SK-N-SH treated with all-trans-retinoic acid at 6 μM for 48 hours (cell line): ENCODE data around the gene RAD51B.

Source experiments
- ATAC-seq: fragments of 200-7000 bp; cut with Tn5 transposase; 3 replicates; pipeline ENCODE4 v1.9.1; 2020; ENCODE audit warnings: mild to moderate bottlenecking, moderate library complexity
- ARNTL ChIP-seq: fragments of 450-650 bp; formaldehyde crosslinking; IDR thresholded peaks from 2 replicates; pipeline ENCODE4 v1.5.0; 2020; ENCODE audit warnings: low read depth, mild to moderate bottlenecking, moderate library complexity, borderline replicate concordance
- BACH2 ChIP-seq: fragments of 250-450 bp; sonication (Bioruptor Pico); IDR thresholded peaks from 2 replicates; pipeline ENCODE4 v1.9.0; 2021; ENCODE audit warnings: mild to moderate bottlenecking, borderline replicate concordance
- CSDC2 ChIP-seq: fragments of 250-450 bp; sonication (Bioruptor Pico); IDR thresholded peaks from 2 replicates; pipeline ENCODE4 v1.5.0; 2020; ENCODE audit warnings: mild to moderate bottlenecking, moderate library complexity
- CSRNP3 ChIP-seq: fragments of 250-450 bp; sonication (Bioruptor Pico); IDR thresholded peaks from 2 replicates; pipeline ENCODE4 v1.5.1; 2021; ENCODE audit warnings: mild to moderate bottlenecking, moderate library complexity
- ESRRG ChIP-seq: fragments of 250-450 bp; sonication (Bioruptor Pico); IDR thresholded peaks from 2 replicates; pipeline ENCODE4 v1.6.1; 2021; ENCODE audit warnings: mild to moderate bottlenecking
- GLIS3 ChIP-seq: fragments of 250-450 bp; sonication (Bioruptor Pico); IDR thresholded peaks from 2 replicates; pipeline ENCODE4 v1.5.0; 2020; ENCODE audit warnings: mild to moderate bottlenecking, moderate library complexity
- ISL1 ChIP-seq: fragments of 250-450 bp; sonication (Bioruptor Pico); IDR thresholded peaks from 2 replicates; pipeline ENCODE4 v2.1.2; 2022; ENCODE audit warnings: mild to moderate bottlenecking, moderate library complexity
- OSR1 ChIP-seq: fragments of 250-450 bp; sonication (Bioruptor Pico); IDR thresholded peaks from 2 replicates; pipeline ENCODE4 v1.8.0; 2022; ENCODE audit warnings: moderate library complexity, mild to moderate bottlenecking, inconsistent platforms
- PATZ1 ChIP-seq: fragments of 250-450 bp; sonication (Bioruptor Pico); IDR thresholded peaks from 2 replicates; pipeline ENCODE4 v1.8.0; 2020; ENCODE audit warnings: mild to moderate bottlenecking, moderate library complexity, borderline replicate concordance
- POU6F1 ChIP-seq: fragments of 250-450 bp; sonication (Bioruptor Pico); IDR thresholded peaks from 2 replicates; pipeline ENCODE4 v1.8.0; 2021; ENCODE audit warnings: low read depth, mild to moderate bottlenecking, moderate library complexity, borderline replicate concordance
- PPARA ChIP-seq: fragments of 250-450 bp; sonication (Bioruptor Pico); IDR thresholded peaks from 2 replicates; pipeline ENCODE4 v1.5.0; 2020; ENCODE audit warnings: mild to moderate bottlenecking, borderline replicate concordance
- RARB ChIP-seq: fragments of 250-450 bp; sonication (Bioruptor Pico); IDR thresholded peaks from 2 replicates; pipeline ENCODE4 v1.8.0; 2021; ENCODE audit warnings: mild to moderate bottlenecking, moderate library complexity
- SNAI2 ChIP-seq: fragments of 250-450 bp; sonication (Bioruptor Pico); IDR thresholded peaks from 2 replicates; pipeline ENCODE4 v1.5.0; 2020; ENCODE audit warnings: mild to moderate bottlenecking, moderate library complexity
- TCF4 ChIP-seq: fragments of 250-450 bp; sonication (Bioruptor Pico); IDR thresholded peaks from 2 replicates; pipeline ENCODE4 v1.8.0; 2021; ENCODE audit warnings: mild to moderate bottlenecking, moderate library complexity, borderline replicate concordance
- TOX ChIP-seq: fragments of 250-450 bp; sonication (Bioruptor Pico); IDR thresholded peaks from 2 replicates; pipeline ENCODE4 v1.8.0; 2021; ENCODE audit warnings: mild to moderate bottlenecking, moderate library complexity, borderline replicate concordance
- TSHZ2 ChIP-seq: fragments of 250-450 bp; sonication (Bioruptor Pico); IDR thresholded peaks from 2 replicates; pipeline ENCODE4 v1.5.0; 2020; ENCODE audit warnings: mild to moderate bottlenecking, moderate library complexity
- ZC3H10 ChIP-seq: fragments of 250-450 bp; sonication (Bioruptor Pico); IDR thresholded peaks from 2 replicates; pipeline ENCODE4 v1.5.1; 2021; ENCODE audit warnings: mild to moderate bottlenecking, moderate library complexity
- ZFP3 ChIP-seq: fragments of 250-450 bp; sonication (Bioruptor Pico); IDR thresholded peaks from 2 replicates; pipeline ENCODE4 v1.5.0; 2020; ENCODE audit warnings: mild to moderate bottlenecking, moderate library complexity
- ZFP30 ChIP-seq: fragments of 450-650 bp; formaldehyde crosslinking; IDR thresholded peaks from 2 replicates; pipeline ENCODE4 v1.5.0; 2022; ENCODE audit warnings: mild to moderate bottlenecking, moderate library complexity
- ZNF565 ChIP-seq: fragments of 450-650 bp; formaldehyde crosslinking; conservative IDR thresholded peaks from 2 replicates; pipeline ENCODE4 v1.5.0; 2020; ENCODE audit warnings: low read depth, mild to moderate bottlenecking, moderate library complexity
- ZNF70 ChIP-seq: fragments of 450-650 bp; formaldehyde crosslinking; IDR thresholded peaks from 2 replicates; pipeline ENCODE4 v1.5.0; 2020; ENCODE audit warnings: mild to moderate bottlenecking, moderate library complexity
- ZNF8 ChIP-seq: fragments of 450-650 bp; formaldehyde crosslinking; IDR thresholded peaks from 2 replicates; pipeline ENCODE4 v1.5.0; 2020; ENCODE audit warnings: mild to moderate bottlenecking, moderate library complexity

Gene RAD51B

GRCh38 chr14:68039593-68039992, 220.0 kb downstream of the RAD51B start:
- TF ChIP-seq ZNF565 (CRISPR knock-in tag): no peak
- no peak for TF ChIP-seq PATZ1 (CRISPR knock-in tag)
- no peak for TF ChIP-seq BACH2
- TF ChIP-seq ISL1: no peak
- no peak for TF ChIP-seq PPARA
- no peak for TF ChIP-seq RARB (CRISPR knock-in tag)
- no peak for TF ChIP-seq ZNF8 (CRISPR knock-in tag)
- TF ChIP-seq CSDC2 (CRISPR knock-in tag): no peak
- TF ChIP-seq ESRRG: no peak
- no peak for TF ChIP-seq ZFP30 (CRISPR knock-in tag)
- TF ChIP-seq ZFP3 (CRISPR knock-in tag): no peak
- no peak for TF ChIP-seq POU6F1 (CRISPR knock-in tag)
- TF ChIP-seq OSR1 (CRISPR knock-in tag): no peak
- no peak for TF ChIP-seq SNAI2
- TF ChIP-seq ARNTL (CRISPR knock-in tag): no peak
- TF ChIP-seq CSRNP3 (CRISPR knock-in tag): no peak
- TF ChIP-seq TCF4 (CRISPR knock-in tag): no peak
- no peak for TF ChIP-seq TSHZ2
- no peak for TF ChIP-seq TOX (CRISPR knock-in tag)
- TF ChIP-seq, all 23 proteins: peak for 0
- no peak for ATAC-seq

GRCh38 chr14:68040633-68041369, 221.2 kb downstream of the RAD51B start:
- ATAC-seq: no peak
- TF ChIP-seq TSHZ2: no peak
- no peak for TF ChIP-seq GLIS3 (CRISPR knock-in tag)
- TF ChIP-seq ZC3H10 (CRISPR knock-in tag): no peak
- TF ChIP-seq POU6F1 (CRISPR knock-in tag): no peak
- no peak for TF ChIP-seq SNAI2
- TF ChIP-seq ZNF8 (CRISPR knock-in tag): no peak
- TF ChIP-seq ZFP30 (CRISPR knock-in tag): no peak
- TF ChIP-seq ZNF70 (CRISPR knock-in tag): no peak
- TF ChIP-seq TOX (CRISPR knock-in tag): no peak
- TF ChIP-seq PATZ1 (CRISPR knock-in tag): no peak
- no peak for TF ChIP-seq RARB (CRISPR knock-in tag)
- no peak for TF ChIP-seq ZNF565 (CRISPR knock-in tag)
- TF ChIP-seq OSR1 (CRISPR knock-in tag): no peak
- TF ChIP-seq BACH2: no peak
